22Rv1 (cell line): ENCODE data around the gene MOV10L1.

Source experiments
- ZFX ChIP-seq: fragments of 450-650 bp; IDR thresholded peaks from 2 replicates; pipeline ENCODE4 v1.6.1; 2017; ENCODE audit warnings: antibody characterized with exemption, borderline replicate concordance
- TF ChIP-seq, protein P1 (sequence below): fragments of 450-650 bp; IDR thresholded peaks from 2 replicates; pipeline ENCODE4 v1.5.1; 2017; ENCODE audit warnings: mild to moderate bottlenecking

DNA sequence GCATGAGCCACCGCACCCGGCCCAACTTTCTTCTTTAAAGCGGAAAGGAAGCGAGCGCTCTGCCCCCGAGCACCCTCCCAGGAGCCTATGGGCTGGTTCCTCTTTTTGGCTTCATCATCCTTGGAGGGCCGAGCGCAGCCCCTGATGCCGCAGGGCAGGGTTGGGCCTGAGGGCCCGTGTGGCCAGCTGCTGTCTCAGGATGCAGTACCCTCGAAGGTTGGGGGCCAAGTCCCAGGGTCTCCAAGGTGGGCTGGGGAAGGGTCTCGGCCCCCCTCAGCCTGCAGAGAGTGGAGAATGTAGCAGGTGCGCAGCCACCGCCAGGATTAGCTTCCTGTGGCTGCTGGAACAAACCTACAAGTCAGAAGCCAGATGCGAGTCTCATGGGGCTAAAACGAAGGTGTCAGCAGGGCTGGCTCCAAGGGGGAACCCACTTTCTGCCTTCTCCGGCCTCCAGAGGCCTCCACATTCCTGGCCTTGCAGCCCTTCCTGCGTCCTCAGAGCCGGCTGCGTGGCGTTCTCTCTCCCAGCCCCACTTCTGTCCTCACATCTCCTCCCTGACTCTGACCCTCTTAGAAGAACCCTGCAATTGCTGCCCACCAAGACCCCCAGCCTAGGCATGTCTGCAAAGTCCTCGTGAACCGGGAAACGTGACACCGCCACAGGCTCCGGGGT, 83.6 kb downstream of the MOV10L1 start:
- TF ChIP-seq, protein P1, sequence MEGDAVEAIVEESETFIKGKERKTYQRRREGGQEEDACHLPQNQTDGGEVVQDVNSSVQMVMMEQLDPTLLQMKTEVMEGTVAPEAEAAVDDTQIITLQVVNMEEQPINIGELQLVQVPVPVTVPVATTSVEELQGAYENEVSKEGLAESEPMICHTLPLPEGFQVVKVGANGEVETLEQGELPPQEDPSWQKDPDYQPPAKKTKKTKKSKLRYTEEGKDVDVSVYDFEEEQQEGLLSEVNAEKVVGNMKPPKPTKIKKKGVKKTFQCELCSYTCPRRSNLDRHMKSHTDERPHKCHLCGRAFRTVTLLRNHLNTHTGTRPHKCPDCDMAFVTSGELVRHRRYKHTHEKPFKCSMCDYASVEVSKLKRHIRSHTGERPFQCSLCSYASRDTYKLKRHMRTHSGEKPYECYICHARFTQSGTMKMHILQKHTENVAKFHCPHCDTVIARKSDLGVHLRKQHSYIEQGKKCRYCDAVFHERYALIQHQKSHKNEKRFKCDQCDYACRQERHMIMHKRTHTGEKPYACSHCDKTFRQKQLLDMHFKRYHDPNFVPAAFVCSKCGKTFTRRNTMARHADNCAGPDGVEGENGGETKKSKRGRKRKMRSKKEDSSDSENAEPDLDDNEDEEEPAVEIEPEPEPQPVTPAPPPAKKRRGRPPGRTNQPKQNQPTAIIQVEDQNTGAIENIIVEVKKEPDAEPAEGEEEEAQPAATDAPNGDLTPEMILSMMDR: no peak
- no peak for TF ChIP-seq ZFX
